Esophagus squamous epithelium (tissue), 4 donors: ENCODE results near the gene ASXL2.

ENCODE experiments used
- CTCF ChIP-seq, 6 experiments: fragments of 450-650 bp in 4 of 6; fragments of 200-600 bp in 2 of 6; sonication (generic) in 2 of 6; IDR thresholded peaks; one replicate each; pipeline ENCODE4 v1.5.1; 2016 to 2019; ENCODE audit warnings: antibody characterized with exemption in 6 of 6, mild to moderate bottlenecking in 4 of 6, moderate library complexity in 4 of 6
- POLR2A ChIP-seq, 4 donors: fragments of 450-650 bp; IDR thresholded peaks; one replicate each; pipeline ENCODE4 v1.6.1; 2017; ENCODE audit warnings: antibody characterized with exemption in 4 of 4, mild to moderate bottlenecking in 4 of 4, moderate library complexity in 3 of 4

DNA sequence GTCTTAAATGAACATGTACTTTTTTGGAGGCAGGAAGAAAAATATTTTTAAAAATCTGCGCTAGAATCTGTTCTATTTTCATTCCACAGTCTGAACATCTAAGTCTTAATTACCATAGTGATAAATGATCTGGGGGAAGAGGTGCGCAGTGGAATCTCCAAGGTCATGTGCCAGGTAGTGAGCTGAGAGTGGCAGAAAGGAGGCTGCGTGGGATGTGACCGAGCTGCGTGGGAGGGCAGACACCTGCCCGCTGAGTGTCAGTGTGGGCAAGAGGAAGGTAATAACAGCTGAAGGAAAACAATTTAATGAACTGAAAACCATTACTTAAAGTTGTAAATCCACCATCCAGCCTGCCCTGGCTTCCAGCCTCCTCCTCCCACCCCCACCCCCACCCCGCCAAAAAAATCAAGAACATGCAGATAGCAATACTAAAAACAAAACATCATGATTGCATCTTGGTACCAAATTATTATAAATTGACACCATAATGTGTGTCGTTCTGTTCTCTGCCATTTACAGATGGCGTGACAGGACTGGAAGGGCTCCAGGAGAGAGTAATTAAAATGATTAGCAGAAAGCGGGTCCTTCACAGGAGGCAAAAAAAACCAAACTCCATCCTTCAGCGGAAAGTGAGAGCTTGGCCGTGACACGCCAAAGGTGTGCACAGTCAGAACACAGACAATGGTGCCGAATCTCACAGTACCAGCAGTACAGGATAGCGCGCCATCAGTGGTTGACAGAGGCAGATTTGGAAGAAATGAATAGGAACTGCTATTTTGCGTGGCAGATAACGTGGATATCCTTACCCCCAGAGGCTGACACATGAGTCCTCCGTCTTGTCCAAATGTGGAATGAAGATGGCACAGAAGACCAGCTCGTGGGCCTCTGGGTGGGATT lies 193.5 kb downstream of the ASXL2 start:
- TF ChIP-seq CTCF (IDR thresholded peaks at IDR 0.05) (no peak), POLR2A (IDR thresholded peaks at IDR 0.05) (no peak)
